HL-60 (cell line): Measurements from ENCODE around the gene GAB1.

Source experiments
- POLR2AphosphoS5 ChIP-seq: IDR thresholded peaks from 2 replicates; pipeline ENCODE4 v1.6.1; 2012; ENCODE audit warnings: low read depth
- TF ChIP-seq, protein P1 (sequence below): IDR thresholded peaks from 2 replicates; pipeline ENCODE4 v1.6.1; 2012; ENCODE audit warnings: low read depth; ENCODE audit not compliant: insufficient replicate concordance
- TF ChIP-seq, protein P2 (sequence below): IDR thresholded peaks from one replicate; pipeline ENCODE4 v1.5.1; 2011; ENCODE audit warnings: low read length, control low read depth, inconsistent platforms; ENCODE audit not compliant: insufficient read depth

GRCh38 chr4:143329985-143330384 is 6.7 kb upstream of the GAB1 start:
- TF ChIP-seq, protein P1, sequence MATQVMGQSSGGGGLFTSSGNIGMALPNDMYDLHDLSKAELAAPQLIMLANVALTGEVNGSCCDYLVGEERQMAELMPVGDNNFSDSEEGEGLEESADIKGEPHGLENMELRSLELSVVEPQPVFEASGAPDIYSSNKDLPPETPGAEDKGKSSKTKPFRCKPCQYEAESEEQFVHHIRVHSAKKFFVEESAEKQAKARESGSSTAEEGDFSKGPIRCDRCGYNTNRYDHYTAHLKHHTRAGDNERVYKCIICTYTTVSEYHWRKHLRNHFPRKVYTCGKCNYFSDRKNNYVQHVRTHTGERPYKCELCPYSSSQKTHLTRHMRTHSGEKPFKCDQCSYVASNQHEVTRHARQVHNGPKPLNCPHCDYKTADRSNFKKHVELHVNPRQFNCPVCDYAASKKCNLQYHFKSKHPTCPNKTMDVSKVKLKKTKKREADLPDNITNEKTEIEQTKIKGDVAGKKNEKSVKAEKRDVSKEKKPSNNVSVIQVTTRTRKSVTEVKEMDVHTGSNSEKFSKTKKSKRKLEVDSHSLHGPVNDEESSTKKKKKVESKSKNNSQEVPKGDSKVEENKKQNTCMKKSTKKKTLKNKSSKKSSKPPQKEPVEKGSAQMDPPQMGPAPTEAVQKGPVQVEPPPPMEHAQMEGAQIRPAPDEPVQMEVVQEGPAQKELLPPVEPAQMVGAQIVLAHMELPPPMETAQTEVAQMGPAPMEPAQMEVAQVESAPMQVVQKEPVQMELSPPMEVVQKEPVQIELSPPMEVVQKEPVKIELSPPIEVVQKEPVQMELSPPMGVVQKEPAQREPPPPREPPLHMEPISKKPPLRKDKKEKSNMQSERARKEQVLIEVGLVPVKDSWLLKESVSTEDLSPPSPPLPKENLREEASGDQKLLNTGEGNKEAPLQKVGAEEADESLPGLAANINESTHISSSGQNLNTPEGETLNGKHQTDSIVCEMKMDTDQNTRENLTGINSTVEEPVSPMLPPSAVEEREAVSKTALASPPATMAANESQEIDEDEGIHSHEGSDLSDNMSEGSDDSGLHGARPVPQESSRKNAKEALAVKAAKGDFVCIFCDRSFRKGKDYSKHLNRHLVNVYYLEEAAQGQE = no peak
- no peak for TF ChIP-seq POLR2AphosphoS5
- TF ChIP-seq, protein P2, sequence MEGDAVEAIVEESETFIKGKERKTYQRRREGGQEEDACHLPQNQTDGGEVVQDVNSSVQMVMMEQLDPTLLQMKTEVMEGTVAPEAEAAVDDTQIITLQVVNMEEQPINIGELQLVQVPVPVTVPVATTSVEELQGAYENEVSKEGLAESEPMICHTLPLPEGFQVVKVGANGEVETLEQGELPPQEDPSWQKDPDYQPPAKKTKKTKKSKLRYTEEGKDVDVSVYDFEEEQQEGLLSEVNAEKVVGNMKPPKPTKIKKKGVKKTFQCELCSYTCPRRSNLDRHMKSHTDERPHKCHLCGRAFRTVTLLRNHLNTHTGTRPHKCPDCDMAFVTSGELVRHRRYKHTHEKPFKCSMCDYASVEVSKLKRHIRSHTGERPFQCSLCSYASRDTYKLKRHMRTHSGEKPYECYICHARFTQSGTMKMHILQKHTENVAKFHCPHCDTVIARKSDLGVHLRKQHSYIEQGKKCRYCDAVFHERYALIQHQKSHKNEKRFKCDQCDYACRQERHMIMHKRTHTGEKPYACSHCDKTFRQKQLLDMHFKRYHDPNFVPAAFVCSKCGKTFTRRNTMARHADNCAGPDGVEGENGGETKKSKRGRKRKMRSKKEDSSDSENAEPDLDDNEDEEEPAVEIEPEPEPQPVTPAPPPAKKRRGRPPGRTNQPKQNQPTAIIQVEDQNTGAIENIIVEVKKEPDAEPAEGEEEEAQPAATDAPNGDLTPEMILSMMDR = no peak
